Measurements from ENCODE around the gene ATXN7L1.

DNA sequence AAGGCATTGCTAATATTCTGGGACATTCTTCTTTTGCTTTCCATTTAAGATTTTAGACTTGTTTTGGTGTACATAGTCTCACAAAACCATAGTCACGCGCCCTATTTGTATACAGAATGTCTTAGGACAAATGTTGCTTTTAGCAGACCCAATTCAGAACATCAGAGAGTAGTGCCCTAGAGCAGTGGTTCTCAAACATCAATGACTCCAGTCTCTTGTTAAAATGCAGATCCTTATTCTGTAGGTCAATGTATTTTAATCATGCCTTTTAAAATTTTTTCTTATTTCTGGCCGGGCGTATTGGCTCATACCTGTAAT is 167.7 kb downstream of the ATXN7L1 start:
- TF ChIP-seq, protein P1, sequence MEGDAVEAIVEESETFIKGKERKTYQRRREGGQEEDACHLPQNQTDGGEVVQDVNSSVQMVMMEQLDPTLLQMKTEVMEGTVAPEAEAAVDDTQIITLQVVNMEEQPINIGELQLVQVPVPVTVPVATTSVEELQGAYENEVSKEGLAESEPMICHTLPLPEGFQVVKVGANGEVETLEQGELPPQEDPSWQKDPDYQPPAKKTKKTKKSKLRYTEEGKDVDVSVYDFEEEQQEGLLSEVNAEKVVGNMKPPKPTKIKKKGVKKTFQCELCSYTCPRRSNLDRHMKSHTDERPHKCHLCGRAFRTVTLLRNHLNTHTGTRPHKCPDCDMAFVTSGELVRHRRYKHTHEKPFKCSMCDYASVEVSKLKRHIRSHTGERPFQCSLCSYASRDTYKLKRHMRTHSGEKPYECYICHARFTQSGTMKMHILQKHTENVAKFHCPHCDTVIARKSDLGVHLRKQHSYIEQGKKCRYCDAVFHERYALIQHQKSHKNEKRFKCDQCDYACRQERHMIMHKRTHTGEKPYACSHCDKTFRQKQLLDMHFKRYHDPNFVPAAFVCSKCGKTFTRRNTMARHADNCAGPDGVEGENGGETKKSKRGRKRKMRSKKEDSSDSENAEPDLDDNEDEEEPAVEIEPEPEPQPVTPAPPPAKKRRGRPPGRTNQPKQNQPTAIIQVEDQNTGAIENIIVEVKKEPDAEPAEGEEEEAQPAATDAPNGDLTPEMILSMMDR (conservative IDR thresholded peaks at IDR 0.05; ENCODE audit: low read length), result no peak
- no peak for TF ChIP-seq EZH2phosphoT487 (IDR thresholded peaks at IDR 0.05; ENCODE audit: borderline replicate concordance, low read depth, low read length)

Measured in OCI-LY7 (cell line).